K562 (cell line): ENCODE results near the gene CARM1. TPM values are rescaled to one million over a fixed set of nuclear protein-coding genes. Genes with fewer than 3 reads are reported as not detected.

Source experiments
- ARNT ChIP-seq, 2 experiments: fragments of 450-650 bp; IDR thresholded peaks; 2 replicates each; pipeline ENCODE4 v1.6.1; 2016; ENCODE audit warnings: mild to moderate bottlenecking in 1 of 2
- CBFA2T3 ChIP-seq: fragments of 450-650 bp; IDR thresholded peaks from 2 replicates; pipeline ENCODE4 v1.6.1; 2017
- FOXK2 ChIP-seq, 2 experiments: fragments of 450-650 bp; IDR thresholded peaks in 1 of 2; conservative IDR thresholded peaks in 1 of 2; 2 replicates each; pipeline ENCODE4 v1.6.1; 2016; ENCODE audit warnings: low read depth in 2 of 2, mild to moderate bottlenecking in 1 of 2
- FOXO4 ChIP-seq: fragments of 450-650 bp; formaldehyde crosslinking; IDR thresholded peaks from 2 replicates; pipeline ENCODE4 v1.4.0; 2020; ENCODE audit warnings: mild to moderate bottlenecking, moderate library complexity
- KLF10 ChIP-seq: fragments of 250-450 bp; sonication (Bioruptor Pico); IDR thresholded peaks from 2 replicates; pipeline ENCODE4 v1.6.1; 2021; ENCODE audit warnings: matching md5 sums
- NBN ChIP-seq: fragments of 450-650 bp; IDR thresholded peaks from 2 replicates; pipeline ENCODE4 v1.6.1; 2016; ENCODE audit warnings: low read depth, mild to moderate bottlenecking
- POLR2H ChIP-seq: IDR thresholded peaks from 2 replicates; pipeline ENCODE4 v1.6.1; 2016; ENCODE audit warnings: missing genetic modification characterization, low read depth, mild to moderate bottlenecking, control low read depth, missing compliant biosample characterization, moderate library complexity
- PRPF4 ChIP-seq: fragments of 200-400 bp; formaldehyde crosslinking; IDR thresholded peaks from one replicate; pipeline ENCODE4 v1.6.1; 2017; ENCODE audit warnings: low read length, low read depth, mild to moderate bottlenecking; ENCODE audit not compliant: insufficient read depth, poor library complexity, severe bottlenecking
- RAD21 ChIP-seq, 2 experiments: fragments of 250-450 bp in 1 of 2; fragments of 450-650 bp in 1 of 2; sonication (Bioruptor Pico) in 1 of 2; formaldehyde crosslinking in 1 of 2; IDR thresholded peaks in 1 of 2; conservative IDR thresholded peaks in 1 of 2; 2 replicates each; pipeline versions ENCODE4 v1.4.0 to v1.8.0; 2020 to 2022; ENCODE audit warnings: mild to moderate bottlenecking in 2 of 2, moderate library complexity in 1 of 2
- RBM22 ChIP-seq: fragments of 200-400 bp; formaldehyde crosslinking; IDR thresholded peaks from 2 replicates; pipeline ENCODE4 v1.6.1; 2018; ENCODE audit warnings: low read length, low read depth; ENCODE audit not compliant: poor library complexity, severe bottlenecking
- U2AF1 ChIP-seq: fragments of 200-400 bp; formaldehyde crosslinking; optimal IDR thresholded peaks from 2 replicates; pipeline ENCODE3; 2017; ENCODE audit warnings: mild to moderate bottlenecking, low read depth, low read length, moderate library complexity
- ZNF609 ChIP-seq: sonication (generic); formaldehyde crosslinking; IDR thresholded peaks from 2 replicates; pipeline ENCODE4 v1.8.1; 2023; ENCODE audit warnings: missing genetic modification reagents, mild to moderate bottlenecking, borderline replicate concordance
- polyA plus RNA-seq, 8 experiments: library from polyadenylated mRNA; depleted of rRNA in 4 of 8; stranded (reverse) in 5 of 8; unstranded in 3 of 8; fragments of >200 nt; fragmentation: Nextera tagmentation in 2 of 8; fragmentation: Illumina TruSeq in 1 of 8; extraction: Ambion mirVana in 2 of 8; extraction: Trizol in 1 of 8; gene quantifications; 2 replicates each; pipeline versions ENCODE4 v1.2.1 to v1.2.3, GENCODE V29; 2011 to 2014; ENCODE audit warnings: inconsistent platforms in 1 of 8, missing spikeins in 1 of 8
- total RNA-seq, 7 experiments: library from RNA; depleted of rRNA in 6 of 7; stranded (reverse); fragments of >200 nt in 6 of 7; fragmentation: Illumina TruSeq in 2 of 7; extraction: Trizol in 2 of 7; gene quantifications; 2 replicates each; pipeline versions ENCODE4 v1.2.1 to v1.2.3, GENCODE V29; 2011 to 2021; ENCODE audit warnings: low replicate concordance in 1 of 7
- TF ChIP-seq, protein P1 (sequence below): IDR thresholded peaks from 3 replicates; pipeline ENCODE4 v1.6.1; 2011; ENCODE audit warnings: borderline replicate concordance, mild to moderate bottlenecking, moderate library complexity; ENCODE audit not compliant: insufficient read length; ENCODE audit errors: extremely low read depth
- TF ChIP-seq, protein P2 (sequence below), 2 experiments: fragments of 250-450 bp in 1 of 2; fragments of 450-650 bp in 1 of 2; sonication (Bioruptor Pico) in 1 of 2; IDR thresholded peaks; 2 replicates each; pipeline versions ENCODE4 v1.6.1 to v1.8.0; 2016 to 2021; ENCODE audit warnings: mild to moderate bottlenecking in 2 of 2, moderate library complexity in 2 of 2, missing compliant biosample characterization in 1 of 2, missing genetic modification characterization in 1 of 2

Gene CARM1
- total and polyA plus RNA-seq, 9 of the 15 experiments (the other 6 are each of a cell fraction or from before 2014, with no cell fraction given) = 0.36 to 86.0 (median 29.7) TPM

- TF ChIP-seq FOXK2 (conservative IDR thresholded peaks at IDR 0.05 in 1 of 2, IDR thresholded peaks at IDR 0.05 in 1 of 2; ENCODE audit: low read depth in 2 of 2) (peak; percentile 75 to 79), PRPF4 (no peak), POLR2H (tag) (no peak), CBFA2T3 (peak; percentile 31), NBN (peak; percentile 61; the same call in 1 of the 2 replicates), RAD21 (CRISPR knock-in tag; conservative IDR thresholded peaks at IDR 0.05 in 1 of 2, IDR thresholded peaks at IDR 0.05 in 1 of 2) (no peak), U2AF1 (no peak), ARNT (IDR thresholded peaks at IDR 0.05) (no peak), RBM22 (no peak), ZNF609 (CRISPR knock-in tag) (no peak), FOXO4 (no peak), KLF10 (CRISPR knock-in tag) (no peak)
- TF ChIP-seq, protein P1, sequence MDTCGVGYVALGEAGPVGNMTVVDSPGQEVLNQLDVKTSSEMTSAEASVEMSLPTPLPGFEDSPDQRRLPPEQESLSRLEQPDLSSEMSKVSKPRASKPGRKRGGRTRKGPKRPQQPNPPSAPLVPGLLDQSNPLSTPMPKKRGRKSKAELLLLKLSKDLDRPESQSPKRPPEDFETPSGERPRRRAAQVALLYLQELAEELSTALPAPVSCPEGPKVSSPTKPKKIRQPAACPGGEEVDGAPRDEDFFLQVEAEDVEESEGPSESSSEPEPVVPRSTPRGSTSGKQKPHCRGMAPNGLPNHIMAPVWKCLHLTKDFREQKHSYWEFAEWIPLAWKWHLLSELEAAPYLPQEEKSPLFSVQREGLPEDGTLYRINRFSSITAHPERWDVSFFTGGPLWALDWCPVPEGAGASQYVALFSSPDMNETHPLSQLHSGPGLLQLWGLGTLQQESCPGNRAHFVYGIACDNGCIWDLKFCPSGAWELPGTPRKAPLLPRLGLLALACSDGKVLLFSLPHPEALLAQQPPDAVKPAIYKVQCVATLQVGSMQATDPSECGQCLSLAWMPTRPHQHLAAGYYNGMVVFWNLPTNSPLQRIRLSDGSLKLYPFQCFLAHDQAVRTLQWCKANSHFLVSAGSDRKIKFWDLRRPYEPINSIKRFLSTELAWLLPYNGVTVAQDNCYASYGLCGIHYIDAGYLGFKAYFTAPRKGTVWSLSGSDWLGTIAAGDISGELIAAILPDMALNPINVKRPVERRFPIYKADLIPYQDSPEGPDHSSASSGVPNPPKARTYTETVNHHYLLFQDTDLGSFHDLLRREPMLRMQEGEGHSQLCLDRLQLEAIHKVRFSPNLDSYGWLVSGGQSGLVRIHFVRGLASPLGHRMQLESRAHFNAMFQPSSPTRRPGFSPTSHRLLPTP = no peak
- TF ChIP-seq, protein P2, sequence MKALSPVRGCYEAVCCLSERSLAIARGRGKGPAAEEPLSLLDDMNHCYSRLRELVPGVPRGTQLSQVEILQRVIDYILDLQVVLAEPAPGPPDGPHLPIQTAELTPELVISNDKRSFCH (CRISPR knock-in tag; IDR thresholded peaks at IDR 0.05) = no peak
- TF ChIP-seq, protein P2 (tag; IDR thresholded peaks at IDR 0.05) = no peak
These were observed 8.1 kb upstream of the CARM1 start (continued) for GRCh38 chr19:10863107-10863717.
